Large intestine (tissue), 3 donors: ENCODE data around the gene STAM2. TPM values are rescaled to one million over a fixed set of nuclear protein-coding genes. Genes with fewer than 3 reads are reported as not detected.

Experiments used
- DNase-seq, 2 donors: peaks; one replicate each; pipeline versions ENCODE4 v3.0.0 to v3.0.0-alpha.2; 2013
- H3K27ac ChIP-seq: one replicate; pipeline ENCODE4 v1.5.1; 2013; ENCODE audit warnings: low read length
- H3K27me3 ChIP-seq: 2 replicates; pipeline ENCODE4 v1.6.1; 2013; ENCODE audit warnings: low read length; ENCODE audit not compliant: control insufficient read depth, insufficient read depth
- H3K36me3 ChIP-seq: 2 replicates; pipeline ENCODE4 v1.6.1; 2013; ENCODE audit warnings: low read length; ENCODE audit not compliant: control insufficient read depth, insufficient read depth
- H3K4me1 ChIP-seq: one replicate; pipeline ENCODE4 v1.6.1; 2013; ENCODE audit warnings: low read length; ENCODE audit not compliant: control insufficient read depth, insufficient read depth
- H3K4me3 ChIP-seq: one replicate; pipeline ENCODE4 v1.5.1; 2013; ENCODE audit warnings: low read length
- H3K9me3 ChIP-seq: one replicate; pipeline ENCODE4 v1.6.1; 2013; ENCODE audit warnings: mild to moderate bottlenecking, low read depth, low read length, moderate library complexity; ENCODE audit not compliant: control insufficient read depth
- WGBS: methylation state at CpG from one replicate; pipeline ENCODE4 v1.1.5; 2013; ENCODE audit warnings: low lambda C conversion rate; ENCODE audit not compliant: insufficient coverage; 5-methylcytosine and 5-hydroxymethylcytosine counted together
- polyA plus RNA-seq: library from polyadenylated mRNA; unstranded; fragments of 120-200 nt; gene quantifications from one replicate; pipeline ENCODE4 v1.2.1, GENCODE V29; 2013

STAM2 gene
- polyA plus RNA-seq, 1 donor: 29.6 TPM

GRCh38 chr2:152078023-152078422, 97.5 kb downstream of the STAM2 start:
- no peak for DNase-seq
- Histone ChIP-seq H3K4me1 (no peaks in the 10 kb centered on the region), H3K9me3 (no peaks in the 10 kb centered on the region), H3K27me3 (no peaks in the 10 kb centered on the region), H3K27ac (no peak overlapping the region), H3K4me3 (no peak overlapping the region), H3K36me3 (no peaks in the 10 kb centered on the region)
- WGBS: 100% methylated on average over 3 of the region's 9 CpGs

DNA sequence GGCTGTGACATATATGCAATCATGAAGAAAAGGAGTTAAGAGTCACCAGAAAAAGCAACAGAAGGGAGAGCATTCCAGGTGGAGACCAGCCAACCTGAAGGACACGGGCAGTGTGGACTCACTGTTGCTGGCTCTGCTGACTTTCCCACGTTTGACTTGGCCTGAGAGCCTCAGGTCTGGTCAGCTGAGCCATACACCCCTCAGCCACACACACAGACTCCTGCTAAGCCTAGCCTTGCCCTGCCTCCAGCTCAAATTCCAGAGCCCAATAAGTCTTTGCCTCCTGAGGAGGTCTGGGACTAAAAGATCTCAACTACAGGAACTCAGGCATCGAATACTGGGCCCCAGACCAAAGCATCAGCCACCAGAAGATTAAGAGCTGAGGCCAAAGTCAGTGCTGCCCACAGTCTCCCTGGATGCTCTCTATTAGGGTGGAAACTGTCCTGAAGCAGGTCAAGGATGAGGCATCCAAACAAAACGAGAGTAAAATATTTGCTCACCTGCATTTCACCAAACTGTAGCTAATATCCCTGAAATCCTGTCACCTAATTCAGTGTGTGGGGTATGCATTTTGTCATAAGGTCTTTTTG, 100.0 kb downstream of the STAM2 start:
- Histone ChIP-seq H3K4me1 (no peaks in the 10 kb centered on the region), H3K9me3 (no peaks in the 10 kb centered on the region), H3K4me3 (no peak overlapping the region), H3K27me3 (no peaks in the 10 kb centered on the region), H3K27ac (no peak overlapping the region), H3K36me3 (no peaks in the 10 kb centered on the region)
- no CpG with 5 or more reads among the region's 4 CpGs for WGBS
- DNase-seq: no peak

DNA sequence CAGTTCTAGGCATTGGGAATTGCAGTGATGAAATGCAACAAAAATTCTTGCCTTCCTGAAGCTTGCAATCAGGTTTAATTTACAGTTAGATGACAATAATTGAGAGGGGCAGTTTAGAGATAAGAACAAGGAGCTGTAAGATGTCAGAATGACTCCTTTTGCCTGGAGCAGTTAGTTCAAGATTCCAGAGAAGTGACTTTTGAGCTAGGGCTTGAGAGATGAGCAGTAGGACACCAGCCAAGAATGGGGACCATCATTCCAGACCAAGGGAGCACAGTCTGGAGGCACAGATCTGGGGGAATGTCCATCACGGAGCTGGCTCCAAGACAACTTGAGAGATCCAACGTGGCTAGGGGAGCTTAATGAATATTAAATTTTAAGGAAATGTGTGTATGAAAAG, 103.6 kb downstream of the STAM2 start:
- Histone ChIP-seq H3K4me3 (no peak overlapping the region), H3K27me3 (no peaks in the 10 kb centered on the region), H3K36me3 (no peaks in the 10 kb centered on the region), H3K27ac (no peak overlapping the region), H3K4me1 (no peaks in the 10 kb centered on the region), H3K9me3 (no peaks in the 10 kb centered on the region)
- WGBS: no CpG with 5 or more reads among the region's 2 CpGs
- no peak for DNase-seq

GRCh38 chr2:152071518-152071917, 104.0 kb downstream of the STAM2 start:
- 100% methylated on average over 1 of the region's 1 CpG for WGBS
- Histone ChIP-seq H3K4me1 (no peaks in the 10 kb centered on the region), H3K9me3 (no peaks in the 10 kb centered on the region), H3K4me3 (no peak overlapping the region), H3K27me3 (no peaks in the 10 kb centered on the region), H3K27ac (no peak overlapping the region), H3K36me3 (no peaks in the 10 kb centered on the region)
- DNase-seq: no peak

DNA sequence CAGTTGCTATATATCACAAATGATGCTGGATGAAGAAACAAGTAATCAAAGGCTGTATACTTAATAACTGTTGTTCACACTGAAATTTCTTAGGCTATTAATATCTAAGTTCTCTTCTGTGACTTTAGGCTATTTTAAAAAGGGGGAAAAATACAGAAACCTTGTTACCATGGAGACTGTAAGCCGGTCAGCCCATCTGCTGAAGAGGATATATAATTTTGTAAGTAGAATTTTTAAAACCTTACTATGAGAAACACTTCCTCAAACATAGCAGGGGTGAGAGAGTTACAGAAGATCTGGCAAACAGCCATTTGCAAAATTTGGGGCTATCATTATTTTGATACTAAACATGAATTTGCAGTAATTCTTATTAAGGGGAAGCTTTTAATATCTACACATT, 104.5 kb downstream of the STAM2 start:
- H3K9me3 ChIP-seq: no peaks in the 10 kb centered on the region
- DNase-seq: no peak
- H3K4me1 ChIP-seq: no peaks in the 10 kb centered on the region
- H3K4me3 ChIP-seq: no peak overlapping the region
- H3K27me3 ChIP-seq: no peaks in the 10 kb centered on the region
- no CpG with 5 or more reads among the region's 1 CpG for WGBS
- H3K36me3 ChIP-seq: no peaks in the 10 kb centered on the region
- no peak overlapping the region for H3K27ac ChIP-seq

DNA sequence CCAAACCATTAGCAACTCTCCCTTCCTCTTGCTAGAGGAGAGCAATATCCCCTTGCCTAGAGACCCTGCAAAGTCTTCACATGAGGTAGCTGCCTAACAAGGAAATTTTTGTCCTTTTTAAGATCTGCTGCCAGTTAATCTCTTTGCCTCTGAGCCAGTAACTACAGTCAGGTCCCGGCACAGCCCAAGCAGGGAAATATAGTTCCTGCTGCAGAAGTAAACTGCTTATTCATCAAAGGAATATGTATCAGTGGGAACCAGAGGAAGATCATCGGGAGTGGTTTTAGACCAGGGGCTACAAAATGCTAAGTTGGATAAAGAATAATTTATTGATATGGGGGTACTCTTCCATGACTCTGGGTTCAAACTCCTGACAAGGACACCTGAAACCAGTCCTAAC, 107.3 kb downstream of the STAM2 start:
- Histone ChIP-seq H3K27me3 (no peaks in the 10 kb centered on the region), H3K9me3 (no peaks in the 10 kb centered on the region), H3K4me3 (no peak overlapping the region), H3K27ac (no peak overlapping the region), H3K36me3 (no peaks in the 10 kb centered on the region), H3K4me1 (no peaks in the 10 kb centered on the region)
- no peak for DNase-seq
- no CpG with 5 or more reads among the region's 2 CpGs for WGBS

DNA sequence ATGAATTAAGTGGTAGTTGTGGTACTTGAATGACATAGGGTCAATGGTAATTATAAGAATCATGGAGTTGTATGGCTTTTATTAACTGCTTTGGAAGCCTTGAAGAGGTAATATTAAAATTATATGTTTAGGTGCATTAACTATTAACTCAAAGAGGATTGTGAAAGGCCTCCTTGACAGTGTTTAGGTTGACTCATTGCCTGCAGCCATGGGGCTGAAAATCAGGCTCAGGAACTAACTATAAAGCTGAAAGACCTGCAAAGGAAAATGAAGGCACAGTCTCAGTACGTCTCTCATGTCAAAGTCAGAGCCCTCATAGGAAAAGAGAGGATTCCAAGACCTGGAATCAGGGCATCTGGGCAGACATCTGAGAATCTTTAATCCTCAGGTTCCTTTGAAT, 107.7 kb downstream of the STAM2 start:
- Histone ChIP-seq H3K27ac (no peak overlapping the region), H3K27me3 (no peaks in the 10 kb centered on the region), H3K4me3 (no peak overlapping the region), H3K4me1 (no peaks in the 10 kb centered on the region), H3K9me3 (no peaks in the 10 kb centered on the region), H3K36me3 (no peaks in the 10 kb centered on the region)
- no CpG with 5 or more reads among the region's 1 CpG for WGBS
- DNase-seq: no peak

Other genes with a start within 250 kb of the STAM2 start
- gene CACNB4, start 76.7 kb downstream of the STAM2 start, polyA plus RNA-seq: 1.8 TPM
- gene FMNL2, start 159.4 kb upstream of the STAM2 start, polyA plus RNA-seq: 35.3 TPM